Fibroblast of villous mesenchyme (primary cell): ENCODE measurements around the gene FOXL1. TPM values are rescaled to one million over a fixed set of nuclear protein-coding genes. Genes with fewer than 3 reads are reported as not detected.

Source experiments
- DNase-seq: peaks from one replicate; pipeline ENCODE4 v3.0.0-alpha.2; 2010; ENCODE audit warnings: low read depth
- H3K4me3 ChIP-seq: 2 replicates; pipeline ENCODE4 v1.5.1; 2011; ENCODE audit warnings: low read depth, mild to moderate bottlenecking, low read length
- total RNA-seq: library from RNA; depleted of rRNA; stranded (reverse); fragments of >200 nt; gene quantifications from 2 replicates; pipeline ENCODE4 v1.2.3, GENCODE V29; 2012
- TF ChIP-seq, protein P1 (sequence below): IDR thresholded peaks from 2 replicates; pipeline ENCODE4 v1.5.1; 2012; ENCODE audit warnings: low read depth, mild to moderate bottlenecking, low read length; ENCODE audit not compliant: insufficient read depth

FOXL1 gene
- total RNA-seq, 1 donor, result 0.86 TPM

DNA sequence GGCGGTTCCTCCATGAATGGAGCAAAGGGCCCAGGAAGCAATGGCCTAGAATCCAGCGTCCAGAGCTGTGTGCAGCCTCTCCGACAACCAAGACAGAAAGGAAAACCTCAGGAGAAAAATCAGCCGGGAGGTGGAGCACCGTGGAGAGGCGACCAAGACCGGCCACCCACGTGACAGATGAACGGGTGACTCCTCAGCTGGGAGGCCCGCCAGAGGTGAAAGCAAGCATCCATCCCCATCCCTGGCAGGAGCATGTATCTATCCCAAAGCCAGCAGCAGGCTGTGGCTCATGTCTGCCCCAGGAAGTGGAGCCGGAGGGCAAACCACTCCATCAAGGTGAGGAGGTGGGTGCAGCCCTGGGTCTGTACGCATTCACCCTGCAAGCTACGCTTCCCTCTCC, 52.1 kb downstream of the FOXL1 start:
- no peak for DNase-seq
- TF ChIP-seq, protein P1, sequence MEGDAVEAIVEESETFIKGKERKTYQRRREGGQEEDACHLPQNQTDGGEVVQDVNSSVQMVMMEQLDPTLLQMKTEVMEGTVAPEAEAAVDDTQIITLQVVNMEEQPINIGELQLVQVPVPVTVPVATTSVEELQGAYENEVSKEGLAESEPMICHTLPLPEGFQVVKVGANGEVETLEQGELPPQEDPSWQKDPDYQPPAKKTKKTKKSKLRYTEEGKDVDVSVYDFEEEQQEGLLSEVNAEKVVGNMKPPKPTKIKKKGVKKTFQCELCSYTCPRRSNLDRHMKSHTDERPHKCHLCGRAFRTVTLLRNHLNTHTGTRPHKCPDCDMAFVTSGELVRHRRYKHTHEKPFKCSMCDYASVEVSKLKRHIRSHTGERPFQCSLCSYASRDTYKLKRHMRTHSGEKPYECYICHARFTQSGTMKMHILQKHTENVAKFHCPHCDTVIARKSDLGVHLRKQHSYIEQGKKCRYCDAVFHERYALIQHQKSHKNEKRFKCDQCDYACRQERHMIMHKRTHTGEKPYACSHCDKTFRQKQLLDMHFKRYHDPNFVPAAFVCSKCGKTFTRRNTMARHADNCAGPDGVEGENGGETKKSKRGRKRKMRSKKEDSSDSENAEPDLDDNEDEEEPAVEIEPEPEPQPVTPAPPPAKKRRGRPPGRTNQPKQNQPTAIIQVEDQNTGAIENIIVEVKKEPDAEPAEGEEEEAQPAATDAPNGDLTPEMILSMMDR, result no peak
- no peak overlapping the region for H3K4me3 ChIP-seq

DNA sequence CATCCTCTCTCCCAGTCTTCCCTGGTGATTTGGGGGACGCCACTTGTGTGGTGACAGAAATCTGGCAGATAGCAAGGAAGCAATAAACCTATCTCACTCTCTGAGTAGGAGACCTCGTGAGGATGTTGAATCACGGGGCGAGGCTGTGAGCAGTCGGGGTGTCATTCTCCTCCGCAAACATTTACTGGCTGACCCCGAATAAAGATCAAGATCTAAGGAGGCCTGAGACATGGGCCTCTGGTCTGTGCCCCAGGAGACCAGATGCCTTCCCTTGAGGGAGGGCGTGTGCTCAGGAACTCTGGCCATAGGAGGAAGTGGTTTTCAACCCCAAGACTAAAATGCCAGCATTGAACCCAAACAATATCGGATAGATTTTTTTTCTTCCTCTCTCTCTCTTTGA, 53.1 kb downstream of the FOXL1 start:
- TF ChIP-seq, protein P1, result no peak
- DNase-seq, result peak; percentile 7
- no peak overlapping the region for H3K4me3 ChIP-seq

Other genes starting within 250 kb of the FOXL1 start
- gene FOXF1, start 68.0 kb upstream of the FOXL1 start, total RNA-seq, result 5.2 and 10.3 TPM in 2 replicates
- gene MTHFSD, start 23.3 kb upstream of the FOXL1 start, total RNA-seq, result 11.6 and 14.7 TPM in 2 replicates
- gene FOXC2, start 11.7 kb upstream of the FOXL1 start, total RNA-seq, result 0.64 TPM in 1 of 2 replicates, not detected in the other